ENCODE data around the gene TSGA10. TPM values are rescaled to one million over a fixed set of nuclear protein-coding genes. Genes with fewer than 3 reads are reported as not detected.

Gene TSGA10
- total RNA-seq, result 7.9 and 8.6 TPM in 2 replicates

GRCh38 chr2:99154643-99155536, at the start of gene TSGA10, which contains the start of gene LIPT1:
Gene TSGA10 (minus strand): TSS chr2:99154942. CDS start chr2:99109439, 45,503 bp downstream.
Gene LIPT1 (plus strand): TSS chr2:99154967. CDS start chr2:99161958, 6,991 bp downstream.

GRCh38 chr2:99180755-99181623, 26.2 kb upstream of the TSGA10 start, which contains the start of the genes MITD1 and MRPL30:
Gene MITD1 (minus strand): TSS chr2:99181058. CDS start chr2:99180981, 77 bp downstream.
Gene MRPL30 (plus strand): TSS chr2:99181184. CDS start chr2:99186204, 5,020 bp downstream.

GRCh38 chr2:99141110-99142108, 13.3 kb downstream of the TSGA10 start, which contains the start of gene C2orf15:
Gene C2orf15 (plus strand): TSS chr2:99141707. CDS start chr2:99150559, 8,852 bp downstream.

Other genes starting within 250 kb of the TSGA10 start
- 0.34 and 12.7 TPM in 2 replicates for gene CRACDL, start 218.7 kb downstream of the TSGA10 start, total RNA-seq
- 0.93 and 2.1 TPM in 2 replicates for gene C2orf15, start 13.2 kb downstream of the TSGA10 start, total RNA-seq
- 7.8 and 8.9 TPM in 2 replicates for gene LIPT1, start within 50 bp of the TSGA10 start, total RNA-seq
- gene MITD1, start 26.1 kb upstream of the TSGA10 start, total RNA-seq, result 19.9 and 35.9 TPM in 2 replicates
- 31.8 TPM in 2 replicates for gene MRPL30, start 26.2 kb upstream of the TSGA10 start, total RNA-seq
- not detected in 2 replicates for gene LYG2, start 100.7 kb upstream of the TSGA10 start, total RNA-seq
- 0.68 and 0.78 TPM in 2 replicates for gene LYG1, start 146.3 kb upstream of the TSGA10 start, total RNA-seq
- gene TXNDC9, start 181.4 kb upstream of the TSGA10 start, total RNA-seq, result 63.2 and 65.2 TPM in 2 replicates
- 24.3 and 58.0 TPM in 2 replicates for gene EIF5B, start 182.4 kb upstream of the TSGA10 start, total RNA-seq

Data from nasal cavity respiratory epithelium epithelial cell of viscerocranial mucosa (primary cell).